Adipose tissue (tissue), 3 donors: ENCODE results near the gene ZMAT5. TPM values are rescaled to one million over a fixed set of nuclear protein-coding genes. Genes with fewer than 3 reads are reported as not detected.

Source experiments
- polyA plus RNA-seq, 3 donors: library from polyadenylated mRNA; stranded (reverse); fragments of 200-250 nt; gene quantifications; one replicate each; pipeline ENCODE4 v1.2.3, GENCODE V29; 2013
- donor health status: healthy with polysubstance abuse.
- donor health status: Bipolar disorder and iron deficiency.
- donor health status: healthy.

The ZMAT5 gene
- polyA plus RNA-seq, 3 donors: 15.2 to 22.6 (median 16.4) TPM

Other genes with a start within 250 kb of the ZMAT5 start
- gene THOC5, start 213.2 kb downstream of the ZMAT5 start, polyA plus RNA-seq: 10 to 100 TPM; 14.2 to 30.9 (median 23.5) TPM
- 10 to 100 TPM; 11.1 to 18.9 (median 17.3) TPM for gene NIPSNAP1, start 185.9 kb downstream of the ZMAT5 start, polyA plus RNA-seq
- gene NF2, start 163.4 kb downstream of the ZMAT5 start, polyA plus RNA-seq: 10 to 100 TPM in 1 of 3 donors, 1 to 10 TPM in 2; 5.2 to 15.9 (median 8.3) TPM
- gene CABP7, start 47.0 kb downstream of the ZMAT5 start, polyA plus RNA-seq: 1 to 10 TPM in 1 of 3 donors, under 1 TPM in 2; 0.07 to 1.1 (median 0.11) TPM
- gene UQCR10, start 362 bp upstream of the ZMAT5 start, polyA plus RNA-seq: 100 to 1,000 TPM in 2 of 3 donors, 10 to 100 TPM in 1; 96.6 to 212 (median 192) TPM
- gene ASCC2, start 71.3 kb upstream of the ZMAT5 start, polyA plus RNA-seq: 10 to 100 TPM; 32.2 to 52.9 (median 39.6) TPM
- 10 to 100 TPM in 2 of 3 donors, 1 to 10 TPM in 1; 9.7 to 15.7 (median 12.4) TPM for gene MTMR3, start 116.2 kb upstream of the ZMAT5 start, polyA plus RNA-seq